ENCODE data around the gene RAB6B.

Gene RAB6B

GRCh38 chr3:133930341-133930933 is 34.8 kb upstream of the RAB6B start:
- DNase-seq: peak; percentile 17

- DNase-seq: no peak
These were observed 33.4 kb upstream of the RAB6B start for GRCh38 chr3:133928903-133929607.

GRCh38 chr3:133928136-133928893 is 32.6 kb upstream of the RAB6B start:
- DNase-seq: no peak

- peak; percentile 36 for DNase-seq
These were observed 31.9 kb upstream of the RAB6B start for GRCh38 chr3:133927540-133928066.

GRCh38 chr3:133926736-133927539 is 31.3 kb upstream of the RAB6B start:
- peak; percentile 17 for DNase-seq

GRCh38 chr3:133925960-133926735 is 30.5 kb upstream of the RAB6B start:
- DNase-seq: no peak

- DNase-seq: no peak
These were observed 28.4 kb upstream of the RAB6B start for GRCh38 chr3:133924041-133924440.

- no peak for DNase-seq
These were observed 25.9 kb upstream of the RAB6B start for GRCh38 chr3:133921592-133921991.

GRCh38 chr3:133917144-133917543 is 21.5 kb upstream of the RAB6B start:
- DNase-seq: no peak

- DNase-seq: no peak
These were observed 20.3 kb upstream of the RAB6B start for GRCh38 chr3:133915685-133916658.

GRCh38 chr3:133914839-133915600 is 19.3 kb upstream of the RAB6B start:
- no peak for DNase-seq

- DNase-seq: no peak
These were observed 14.7 kb upstream of the RAB6B start for GRCh38 chr3:133910422-133910821.

- no peak for DNase-seq
These were observed 9.7 kb upstream of the RAB6B start for GRCh38 chr3:133905376-133905775.

GRCh38 chr3:133901847-133902246 is 6.2 kb upstream of the RAB6B start:
- DNase-seq: no peak

- no peak for DNase-seq
These were observed 5.4 kb upstream of the RAB6B start for GRCh38 chr3:133901083-133901482.

GRCh38 chr3:133899311-133899710 is 3.6 kb upstream of the RAB6B start:
- no peak for DNase-seq

- DNase-seq: no peak
These were observed 1.9 kb upstream of the RAB6B start for GRCh38 chr3:133897547-133897946.

GRCh38 chr3:133896002-133896761 is 500 bp upstream of the RAB6B start:
- DNase-seq: no peak

All from NCI-H345 (cell line).